ENCODE data around the gene PYCARD. TPM values are rescaled to one million over a fixed set of nuclear protein-coding genes. Genes with fewer than 3 reads are reported as not detected.

The PYCARD gene
- total RNA-seq, 1 donor from 2014 or later: 33.1 TPM

DNA sequence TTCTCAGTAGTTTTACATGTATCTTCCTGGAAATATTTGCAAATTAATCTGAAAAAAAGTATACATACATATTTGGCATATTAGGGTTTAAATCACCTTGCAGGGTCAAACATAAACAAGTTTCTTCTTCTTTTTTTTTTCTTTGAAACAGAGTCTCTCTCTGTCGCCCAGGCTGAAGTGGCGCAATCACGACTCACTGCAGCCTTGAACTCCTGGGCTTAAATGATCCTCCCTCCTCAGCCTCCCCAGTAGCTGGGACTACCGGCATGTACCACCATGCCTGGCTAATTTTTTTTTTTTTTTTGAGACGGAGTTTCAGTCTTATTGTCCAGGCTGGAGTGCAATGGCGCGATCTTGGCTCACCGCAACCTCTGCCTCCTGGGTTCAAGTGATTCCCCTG is 35.2 kb downstream of the PYCARD start:
- no peak for DNase-seq (ENCODE audit: extremely low read depth, low read depth, low spot score)

DNA sequence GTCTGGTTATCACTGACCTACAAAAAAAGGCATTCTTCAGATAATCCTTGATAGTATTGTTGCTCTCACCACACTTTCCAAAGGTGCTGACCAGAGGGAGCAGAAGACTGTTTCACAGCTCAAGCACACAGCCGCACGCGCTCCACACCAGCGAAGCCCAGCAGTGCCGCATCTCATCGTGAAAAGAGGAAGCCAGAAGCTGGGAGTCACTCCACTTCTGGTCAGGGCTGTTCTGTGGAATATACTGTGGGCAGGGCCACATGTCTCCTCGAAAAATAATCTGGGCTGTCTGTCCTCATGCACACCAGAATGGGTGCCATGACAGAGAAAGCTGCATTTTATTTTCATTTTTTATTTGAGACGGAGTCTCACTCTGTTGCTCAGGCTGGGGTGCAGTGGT is 45.4 kb downstream of the PYCARD start:
- DNase-seq (ENCODE audit: extremely low read depth, low read depth, low spot score): no peak

Other genes starting within 250 kb of the PYCARD start
- gene SETD1A, start 245.0 kb downstream of the PYCARD start, total RNA-seq: 12.5 and 24.6 TPM in 2 replicates
- gene HSD3B7, start 217.6 kb downstream of the PYCARD start, total RNA-seq: 7.8 and 12.7 TPM in 2 replicates
- gene STX1B, start 192.1 kb downstream of the PYCARD start, total RNA-seq: 0.41 and 2.6 TPM in 2 replicates
- 36.4 and 44.7 TPM in 2 replicates for gene STX4, start 169.2 kb downstream of the PYCARD start, total RNA-seq
- gene ZNF668, start 128.5 kb downstream of the PYCARD start, total RNA-seq: 13.8 and 16.3 TPM in 2 replicates
- 17.6 and 22.1 TPM in 2 replicates for gene ZNF646, start 128.3 kb downstream of the PYCARD start, total RNA-seq
- 0.68 and 4.8 TPM in 2 replicates for gene PRSS53, start 113.8 kb downstream of the PYCARD start, total RNA-seq
- gene VKORC1, start 108.0 kb downstream of the PYCARD start, total RNA-seq: 162 and 167 TPM in 2 replicates
- gene BCKDK, start 94.4 kb downstream of the PYCARD start, total RNA-seq: 67.5 and 73.5 TPM in 2 replicates
- 29.1 and 32.6 TPM in 2 replicates for gene KAT8, start 85.1 kb downstream of the PYCARD start, total RNA-seq
- gene PRSS8, start 67.0 kb downstream of the PYCARD start, total RNA-seq: 0.12 and 1.5 TPM in 2 replicates
- 0.10 TPM in 1 of 2 replicates, not detected in the other for gene PRSS36, start 52.7 kb downstream of the PYCARD start, total RNA-seq
- 66.1 and 107 TPM in 2 replicates for gene FUS, start 22.6 kb downstream of the PYCARD start, total RNA-seq
- not detected in 2 replicates for gene TRIM72, start 11.4 kb upstream of the PYCARD start, total RNA-seq
- gene PYDC1, start 14.4 kb upstream of the PYCARD start, total RNA-seq: not detected in 2 replicates
- 0.10 and 0.12 TPM in 2 replicates for gene ITGAM, start 57.2 kb upstream of the PYCARD start, total RNA-seq
- gene ITGAX, start 152.4 kb upstream of the PYCARD start, total RNA-seq: 0.23 and 0.63 TPM in 2 replicates
- not detected in 2 replicates for gene ITGAD, start 190.6 kb upstream of the PYCARD start, total RNA-seq
- gene COX6A2, start 225.6 kb upstream of the PYCARD start, total RNA-seq: not detected in 2 replicates
- gene ZNF843, start 240.0 kb upstream of the PYCARD start, total RNA-seq: 0.05 and 1.7 TPM in 2 replicates